IMR-90 (cell line): ENCODE data around the gene RALGPS1. TPM values are rescaled to one million over a fixed set of nuclear protein-coding genes. Genes with fewer than 3 reads are reported as not detected.

Experiments
- ATAC-seq: fragments of 200-7000 bp; cut with Tn5 transposase; 2 replicates; pipeline ENCODE4 v1.9.1; 2020; ENCODE audit warnings: low read depth, mild to moderate bottlenecking, moderate library complexity
- BruUV-seq: library from RNA; stranded (reverse); fragments of 400-500 nt; replicated peaks from 2 replicates; lab custom pipeline; 2021; lab: Mats Ljungman, UMichigan
- CTCF ChIA-PET: fragments of 300-600 bp; formaldehyde crosslinking; extraction: SDS; loops from one replicate; lab custom pipeline; 2021; ENCODE audit warnings: antibody characterized with exemption; lab: Yijun Ruan, JAX
- POLR2A ChIA-PET: fragments of 300-600 bp; sonication (Branson Sonifier 250); formaldehyde crosslinking; loops from one replicate; lab custom pipeline; 2022; ENCODE audit warnings: antibody characterized with exemption; ENCODE audit not compliant: unreplicated experiment; lab: Charles Lee
- DNase-seq: peaks from one replicate; pipeline ENCODE4 v3.0.0; 2013
- H2AFZ ChIP-seq: replicated peaks from 2 replicates; pipeline ENCODE3; 2013; ENCODE audit warnings: low read length, mild to moderate bottlenecking; ENCODE audit not compliant: poor library complexity
- H2AK5ac ChIP-seq: 2 replicates; pipeline ENCODE4 v1.6.1; 2013; ENCODE audit warnings: low read depth, low read length, inconsistent platforms
- H2AK9ac ChIP-seq: replicated peaks from 2 replicates; pipeline ENCODE3; 2013; ENCODE audit warnings: mild to moderate bottlenecking, low read depth, low read length, moderate library complexity; ENCODE audit not compliant: poor library complexity
- H2BK120ac ChIP-seq: 2 replicates; pipeline ENCODE4 v1.6.1; 2013; ENCODE audit warnings: low read depth, low read length, inconsistent platforms
- H2BK15ac ChIP-seq: 3 replicates; pipeline ENCODE4 v1.6.1; 2013; ENCODE audit warnings: low read depth, low read length, inconsistent platforms
- H2BK20ac ChIP-seq: 2 replicates; pipeline ENCODE4 v1.6.1; 2013; ENCODE audit warnings: low read depth, mild to moderate bottlenecking, inconsistent platforms, low read length, moderate library complexity
- H2BK5ac ChIP-seq: 2 replicates; pipeline ENCODE4 v1.6.1; 2013; ENCODE audit warnings: mild to moderate bottlenecking, low read depth, low read length, inconsistent platforms; ENCODE audit not compliant: poor library complexity, severe bottlenecking
- H3K14ac ChIP-seq: replicated peaks from 2 replicates; pipeline ENCODE4 v1.6.1; 2013; ENCODE audit warnings: low read depth, low read length, inconsistent platforms
- H3K18ac ChIP-seq: 2 replicates; pipeline ENCODE4 v1.6.1; 2013; ENCODE audit warnings: low read depth, low read length, control low read depth
- H3K23ac ChIP-seq: 2 replicates; pipeline ENCODE4 v1.6.1; 2013; ENCODE audit warnings: low read depth, low read length, inconsistent platforms
- H3K27ac ChIP-seq: 2 replicates; pipeline ENCODE4 v1.5.1; 2013; ENCODE audit warnings: mild to moderate bottlenecking, control low read depth, low read length; ENCODE audit not compliant: insufficient read depth
- H3K27me3 ChIP-seq: 2 replicates; pipeline ENCODE4 v1.6.1; 2013; ENCODE audit warnings: low read length; ENCODE audit not compliant: control insufficient read depth, insufficient read depth
- H3K36me3 ChIP-seq: 2 replicates; pipeline ENCODE4 v1.6.1; 2013; ENCODE audit warnings: low read length, mixed read lengths; ENCODE audit not compliant: control insufficient read depth, insufficient read depth
- H3K4ac ChIP-seq: 2 replicates; pipeline ENCODE4 v1.6.1; 2013; ENCODE audit warnings: low read depth, low read length, inconsistent platforms
- H3K4me1 ChIP-seq: 2 replicates; pipeline ENCODE4 v1.6.1; 2013; ENCODE audit warnings: low read length, mixed read lengths; ENCODE audit not compliant: control insufficient read depth, insufficient read depth
- H3K4me2 ChIP-seq: 2 replicates; pipeline ENCODE4 v1.6.1; 2013; ENCODE audit warnings: low read depth, mild to moderate bottlenecking, control low read depth, low read length, moderate library complexity
- H3K4me3 ChIP-seq: 2 replicates; pipeline ENCODE4 v1.5.1; 2013; ENCODE audit warnings: low read depth, mild to moderate bottlenecking, control low read depth, low read length, moderate library complexity; ENCODE audit not compliant: insufficient read depth
- H3K56ac ChIP-seq: 2 replicates; pipeline ENCODE4 v1.6.1; 2013; ENCODE audit warnings: low read length, inconsistent platforms; ENCODE audit not compliant: insufficient read depth; ENCODE audit errors: extremely low read depth
- H3K79me1 ChIP-seq, 2 experiments: 2 replicates each; pipeline ENCODE4 v1.6.1; 2013; ENCODE audit warnings: low read length in 2 of 2, inconsistent platforms in 1 of 2, low read depth in 1 of 2
- H3K9ac ChIP-seq: 2 replicates; pipeline ENCODE4 v1.6.1; 2013; ENCODE audit warnings: low read depth, low read length, control low read depth
- H3K9me1 ChIP-seq: 2 replicates; pipeline ENCODE4 v1.6.1; 2013; ENCODE audit warnings: low read length, inconsistent platforms; ENCODE audit not compliant: insufficient read depth
- H3K9me3 ChIP-seq: 2 replicates; pipeline ENCODE4 v1.6.1; 2013; ENCODE audit warnings: low read length; ENCODE audit not compliant: control insufficient read depth, insufficient read depth
- H4K20me1 ChIP-seq: 2 replicates; pipeline ENCODE4 v1.6.1; 2013; ENCODE audit warnings: low read length, inconsistent platforms; ENCODE audit not compliant: insufficient read depth
- H4K5ac ChIP-seq: 2 replicates; pipeline ENCODE4 v1.6.1; 2013; ENCODE audit warnings: mild to moderate bottlenecking, low read depth, low read length, control low read depth
- H4K8ac ChIP-seq, 2 experiments: 2 replicates each; pipeline ENCODE4 v1.6.1; 2013; ENCODE audit warnings: low read depth in 2 of 2, low read length in 2 of 2, control low read depth in 1 of 2, inconsistent platforms in 1 of 2
- H4K91ac ChIP-seq: 2 replicates; pipeline ENCODE4 v1.6.1; 2013; ENCODE audit warnings: low read depth, low read length, inconsistent platforms; ENCODE audit not compliant: insufficient read depth
- BHLHE40 ChIP-seq: fragments of 150-350 bp; IDR thresholded peaks from 2 replicates; pipeline ENCODE4 v1.6.1; 2016; ENCODE audit warnings: mild to moderate bottlenecking, low read depth, low read length
- CEBPB ChIP-seq: IDR thresholded peaks from 2 replicates; pipeline ENCODE4 v1.6.1; 2012; ENCODE audit warnings: low read depth, low read length, improper control_type of control experiment
- CHD1 ChIP-seq: IDR thresholded peaks from 2 replicates; pipeline ENCODE4 v1.6.1; 2012; ENCODE audit warnings: low read depth, low read length, improper control_type of control experiment
- MAZ ChIP-seq: IDR thresholded peaks from 2 replicates; pipeline ENCODE4 v1.6.1; 2012; ENCODE audit warnings: low read depth, mild to moderate bottlenecking, low read length, improper control_type of control experiment, moderate library complexity, borderline replicate concordance
- MXI1 ChIP-seq: IDR thresholded peaks from 2 replicates; pipeline ENCODE4 v1.6.1; 2012; ENCODE audit warnings: low read depth, mild to moderate bottlenecking, low read length, moderate library complexity, borderline replicate concordance
- NFE2L2 ChIP-seq: fragments of 150-350 bp; IDR thresholded peaks from 2 replicates; pipeline ENCODE4 v1.6.1; 2016; ENCODE audit warnings: low read depth, mild to moderate bottlenecking, low read length
- POLR2A ChIP-seq: IDR thresholded peaks from 2 replicates; pipeline ENCODE4 v1.6.1; 2012; ENCODE audit warnings: mild to moderate bottlenecking, low read depth, low read length
- RCOR1 ChIP-seq: IDR thresholded peaks from 2 replicates; pipeline ENCODE4 v1.6.1; 2012; ENCODE audit warnings: mild to moderate bottlenecking, low read length, improper control_type of control experiment; ENCODE audit not compliant: insufficient replicate concordance
- SMC3 ChIP-seq: fragments of 150-350 bp; IDR thresholded peaks from 2 replicates; pipeline ENCODE4 v1.6.1; 2016; ENCODE audit warnings: low read depth, mild to moderate bottlenecking, antibody characterized with exemption, low read length, moderate library complexity
- WGBS, 2 experiments: methylation state at CpG; one replicate each; pipeline versions ENCODE4 v1.1.5 to v1.1.7; 2013; ENCODE audit warnings: missing lambda C conversion rate in 2 of 2; ENCODE audit not compliant: insufficient read length in 1 of 2; ENCODE audit errors: extremely low coverage in 2 of 2; 5-methylcytosine and 5-hydroxymethylcytosine counted together
- dilution Hi-C: fragments of 300-500 bp; cut with HindIII; formaldehyde crosslinking; loops from one replicate; pipeline ENCODE4 v1.14.3; 2018; ENCODE audit warnings: low sequenced_read_pairs; ENCODE audit not compliant: unreplicated experiment
- in situ Hi-C: fragments of 300-500 bp; cut with MboI; formaldehyde crosslinking; loops from 3 replicates; pipeline ENCODE4 v1.14.3; 2019; ENCODE audit warnings: low sequenced_read_pairs, inconsistent platforms, mixed read lengths
- intact Hi-C: fragments of 100-400 bp; cut with micrococcal nuclease; formaldehyde crosslinking; loops from 2 replicates; pipeline ENCODE4 v1.10.0; 2022
- polyA plus RNA-seq, 3 experiments: library from polyadenylated mRNA; depleted of rRNA; stranded (reverse); fragments of >200 nt; gene quantifications; 2 replicates each; pipeline ENCODE4 v1.2.3, GENCODE V29; 2012; ENCODE audit warnings: low replicate concordance in 1 of 3
- total RNA-seq: library from RNA; depleted of rRNA; stranded (reverse); fragments of >200 nt; gene quantifications from 2 replicates; pipeline ENCODE4 v1.2.3, GENCODE V29; 2012

Gene RALGPS1
- total and polyA plus RNA-seq, 2 of the 4 experiments (the other 2 are of a cell fraction) = 0.90 to 2.8 TPM

DNA sequence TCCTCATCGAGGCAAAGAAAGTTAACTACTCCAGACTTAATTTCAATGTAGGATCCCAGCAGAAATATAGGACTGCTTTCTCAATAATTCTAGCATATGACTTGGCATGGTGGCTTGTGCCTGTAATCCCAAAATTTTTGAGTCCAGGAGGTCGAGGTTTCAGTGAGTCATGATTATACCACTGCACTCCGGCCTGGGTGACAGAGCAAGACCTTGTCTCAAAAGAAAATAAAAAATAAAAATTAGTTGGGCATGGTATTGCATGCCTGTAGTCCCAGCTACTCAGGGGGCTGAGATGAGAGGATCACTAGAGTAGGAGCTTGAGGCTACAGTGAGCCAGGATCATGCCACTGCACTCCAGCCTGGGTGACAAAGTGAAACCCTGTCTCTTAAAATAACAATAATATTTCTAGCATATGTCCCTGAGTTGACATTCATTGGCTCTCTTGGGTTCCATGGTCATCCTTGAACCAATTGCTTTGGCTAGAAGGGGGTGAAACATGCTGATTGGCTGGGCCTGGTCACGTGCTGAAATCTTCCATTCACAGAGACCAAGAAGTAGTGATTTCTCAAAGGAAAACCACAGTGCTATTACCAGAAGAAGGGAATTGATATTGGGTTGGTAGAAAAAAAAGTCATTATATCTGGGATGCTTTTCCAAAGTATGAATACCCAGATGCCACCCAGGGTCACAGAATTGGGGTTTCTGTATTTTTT lies 318.4 kb downstream of the RALGPS1 start:
- ChIA-PET CTCF (no interaction called here), POLR2A (no interaction called here)
- Histone ChIP-seq H3K27ac (no peak overlapping the region), H2AK9ac (no peak overlapping the region), H3K23ac (no peak overlapping the region), H2AFZ (no peak overlapping the region), H2BK20ac (no peak overlapping the region), H4K5ac (no peak overlapping the region), H3K4me2 (no peak overlapping the region), H3K18ac (no peak overlapping the region), H3K27me3 (peaks cover 2% of the 10 kb centered on the region; the same call in 1 of the 2 replicates), H3K9me3 (no peaks in the 10 kb centered on the region), H4K8ac (no peak overlapping the region), H3K14ac (no peak overlapping the region), H3K9me1 (no peaks in the 10 kb centered on the region), H3K4me1 (no peaks in the 10 kb centered on the region), H4K20me1 (no peaks in the 10 kb centered on the region), H4K91ac (no peak overlapping the region), H2BK5ac (no peak overlapping the region), H2BK120ac (no peak overlapping the region), H3K4ac (no peak overlapping the region), H3K56ac (no peak overlapping the region), H2BK15ac (no peak overlapping the region), H3K79me1 (no peaks in the 10 kb centered on the region), H3K9ac (no peak overlapping the region), H2AK5ac (no peak overlapping the region), H3K36me3 (no peaks in the 10 kb centered on the region), H3K4me3 (no peak overlapping the region)
- in situ Hi-C loops = no loop called here
- no TSS peak for BruUV-seq
- DNase-seq (no peak), ATAC-seq (no peak)
- dilution Hi-C loops = no loop called here
- WGBS, 2 experiments = no CpG with 5 or more reads among the region's 4 CpGs
- intact Hi-C loops = no loop called here
- TF ChIP-seq SMC3 (no peak), MAZ (no peak), BHLHE40 (no peak), RCOR1 (no peak), CEBPB (no peak), POLR2A (no peak), MXI1 (no peak), CHD1 (no peak), NFE2L2 (no peak)
